BJ (cell line): ENCODE data around the gene HIP1. TPM values are rescaled to one million over a fixed set of nuclear protein-coding genes. Genes with fewer than 3 reads are reported as not detected.

Experiments
- CTCF ChIA-PET: fragments of 350-600 bp; formaldehyde crosslinking; extraction: SDS; loops from one replicate; lab custom pipeline; 2021; ENCODE audit warnings: antibody characterized with exemption, inconsistent platforms; lab: Yijun Ruan, JAX
- POLR2A ChIA-PET: fragments of 300-600 bp; sonication (Branson Sonifier 250); formaldehyde crosslinking; extraction: SDS; loops from one replicate; lab custom pipeline; 2021; ENCODE audit warnings: antibody characterized with exemption; lab: Charles Lee
- DNase-seq: peaks from one replicate; pipeline ENCODE4 v3.0.0-alpha.2; 2011; ENCODE audit warnings: low read depth
- H3K27me3 ChIP-seq: 2 replicates; pipeline ENCODE4 v1.6.0; 2011; ENCODE audit warnings: low read length; ENCODE audit not compliant: control insufficient read depth, insufficient read depth
- H3K36me3 ChIP-seq: 2 replicates; pipeline ENCODE4 v1.5.1; 2011; ENCODE audit warnings: low read length; ENCODE audit not compliant: control insufficient read depth, insufficient read depth
- H3K4me3 ChIP-seq: 2 replicates; pipeline ENCODE4 v1.5.1; 2011; ENCODE audit warnings: low read depth, mild to moderate bottlenecking, control low read depth, low read length
- polyA plus RNA-seq: library from polyadenylated mRNA; depleted of rRNA; stranded (reverse); fragments of >200 nt; gene quantifications from 2 replicates; pipeline ENCODE4 v1.2.3, GENCODE V29; 2011
- TF ChIP-seq, protein P1 (sequence below): IDR thresholded peaks from 2 replicates; pipeline ENCODE4 v1.5.1; 2011; ENCODE audit warnings: low read depth, mild to moderate bottlenecking, control low read depth, inconsistent platforms, low read length, moderate library complexity; ENCODE audit not compliant: insufficient read depth

The HIP1 gene
- polyA plus RNA-seq, 1 experiment, result 7.5 TPM

DNA sequence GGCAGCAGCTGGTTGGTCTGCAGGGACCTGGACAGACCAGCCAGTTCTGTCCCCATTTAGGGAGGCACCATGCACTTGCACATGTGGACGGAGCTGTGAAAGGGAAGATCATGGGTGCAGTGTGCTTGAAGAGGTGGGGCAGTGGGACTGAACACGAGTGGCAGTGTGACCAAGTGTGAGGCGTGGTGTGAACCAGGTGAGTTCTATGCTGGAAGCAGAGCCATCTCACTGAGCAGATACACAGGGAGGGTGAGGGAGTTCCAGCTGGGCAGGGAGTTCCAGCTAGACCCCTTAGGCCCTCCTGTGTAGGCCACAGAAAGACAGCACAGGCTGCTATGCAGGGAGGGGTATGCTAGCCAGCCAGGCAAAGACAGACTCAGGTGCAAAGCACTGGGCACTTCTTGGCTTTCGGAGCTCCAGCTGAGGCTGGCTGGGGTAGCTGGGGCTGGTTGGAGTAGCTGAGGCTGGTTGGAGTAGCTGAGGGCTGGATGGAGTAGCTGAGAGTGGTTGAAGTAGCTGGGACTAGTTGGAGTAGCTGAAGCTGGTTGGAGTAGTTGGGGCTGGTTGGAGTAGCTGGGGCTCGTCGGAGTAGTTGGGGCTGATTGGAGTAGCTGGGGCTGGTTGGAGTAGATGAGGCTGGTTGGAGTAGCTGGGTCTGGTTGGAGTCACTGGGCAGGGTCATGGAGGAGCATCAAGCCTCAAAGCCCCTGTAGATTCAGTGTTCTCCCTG, 90.9 kb downstream of the HIP1 start:
- TF ChIP-seq, protein P1, sequence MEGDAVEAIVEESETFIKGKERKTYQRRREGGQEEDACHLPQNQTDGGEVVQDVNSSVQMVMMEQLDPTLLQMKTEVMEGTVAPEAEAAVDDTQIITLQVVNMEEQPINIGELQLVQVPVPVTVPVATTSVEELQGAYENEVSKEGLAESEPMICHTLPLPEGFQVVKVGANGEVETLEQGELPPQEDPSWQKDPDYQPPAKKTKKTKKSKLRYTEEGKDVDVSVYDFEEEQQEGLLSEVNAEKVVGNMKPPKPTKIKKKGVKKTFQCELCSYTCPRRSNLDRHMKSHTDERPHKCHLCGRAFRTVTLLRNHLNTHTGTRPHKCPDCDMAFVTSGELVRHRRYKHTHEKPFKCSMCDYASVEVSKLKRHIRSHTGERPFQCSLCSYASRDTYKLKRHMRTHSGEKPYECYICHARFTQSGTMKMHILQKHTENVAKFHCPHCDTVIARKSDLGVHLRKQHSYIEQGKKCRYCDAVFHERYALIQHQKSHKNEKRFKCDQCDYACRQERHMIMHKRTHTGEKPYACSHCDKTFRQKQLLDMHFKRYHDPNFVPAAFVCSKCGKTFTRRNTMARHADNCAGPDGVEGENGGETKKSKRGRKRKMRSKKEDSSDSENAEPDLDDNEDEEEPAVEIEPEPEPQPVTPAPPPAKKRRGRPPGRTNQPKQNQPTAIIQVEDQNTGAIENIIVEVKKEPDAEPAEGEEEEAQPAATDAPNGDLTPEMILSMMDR, result no peak
- Histone ChIP-seq H3K27me3 (no peaks in the 10 kb centered on the region), H3K36me3 (no peaks in the 10 kb centered on the region), H3K4me3 (no peak overlapping the region)
- DNase-seq, result no peak
- ChIA-PET CTCF (interaction anchor here (1.0 kb wide), 1 partner anchor 10 kb away, joined by 5 read pairs; no protein-coding TSS in a partner anchor), POLR2A (no interaction called here)

DNA sequence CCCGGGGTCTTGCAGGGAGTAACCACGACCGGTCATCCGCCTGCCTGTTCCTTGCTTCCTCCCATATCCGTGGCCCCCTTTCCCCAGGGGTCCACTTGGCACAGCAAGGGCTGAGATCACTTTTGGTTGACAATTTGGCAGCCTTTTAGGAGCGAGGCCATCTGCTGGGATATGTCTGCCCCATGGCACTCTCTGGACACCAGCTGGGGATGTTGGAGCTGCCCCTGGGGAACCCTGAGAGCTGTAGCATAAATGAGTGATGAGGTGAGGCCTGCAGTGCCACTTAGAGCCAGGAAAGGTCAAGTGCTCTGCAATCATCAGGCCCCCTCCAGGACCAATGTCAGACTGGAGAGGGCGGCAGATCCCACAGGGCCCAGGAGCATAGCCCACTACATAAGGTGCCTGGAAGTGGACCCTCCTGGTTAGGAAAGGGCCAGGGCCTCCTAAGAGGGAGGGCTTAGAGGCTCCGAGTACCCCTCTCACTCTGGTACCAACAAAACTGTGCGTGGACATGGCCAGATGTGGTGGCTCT, 92.1 kb downstream of the HIP1 start:
- Histone ChIP-seq H3K36me3 (no peaks in the 10 kb centered on the region), H3K27me3 (no peaks in the 10 kb centered on the region), H3K4me3 (no peak overlapping the region)
- ChIA-PET CTCF (no interaction called here), POLR2A (no interaction called here)
- no peak for DNase-seq
- TF ChIP-seq, protein P1, result no peak

DNA sequence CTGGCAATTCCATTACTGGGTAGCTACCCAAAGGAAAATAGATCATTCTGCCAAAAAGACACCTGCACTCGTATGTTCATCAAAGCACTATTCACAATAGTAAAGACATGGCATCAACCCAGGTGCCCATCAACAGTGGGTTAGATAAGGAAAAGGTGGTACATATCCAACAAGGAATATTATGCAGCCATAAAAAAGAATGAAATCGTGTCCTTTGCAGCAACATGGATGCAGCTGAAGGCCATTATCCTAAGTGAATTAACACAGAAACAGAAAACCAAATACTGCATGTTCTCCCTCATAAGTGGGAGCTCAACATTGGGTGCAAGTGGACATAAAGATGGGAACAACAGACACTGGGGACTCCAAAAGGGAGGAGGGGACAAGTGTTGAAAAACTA, 93.2 kb downstream of the HIP1 start:
- no peak overlapping the region for H3K4me3 ChIP-seq
- ChIA-PET POLR2A (no interaction called here), CTCF (no interaction called here)
- H3K36me3 ChIP-seq, result no peaks in the 10 kb centered on the region
- no peaks in the 10 kb centered on the region for H3K27me3 ChIP-seq
- TF ChIP-seq, protein P1, result no peak
- DNase-seq, result no peak

DNA sequence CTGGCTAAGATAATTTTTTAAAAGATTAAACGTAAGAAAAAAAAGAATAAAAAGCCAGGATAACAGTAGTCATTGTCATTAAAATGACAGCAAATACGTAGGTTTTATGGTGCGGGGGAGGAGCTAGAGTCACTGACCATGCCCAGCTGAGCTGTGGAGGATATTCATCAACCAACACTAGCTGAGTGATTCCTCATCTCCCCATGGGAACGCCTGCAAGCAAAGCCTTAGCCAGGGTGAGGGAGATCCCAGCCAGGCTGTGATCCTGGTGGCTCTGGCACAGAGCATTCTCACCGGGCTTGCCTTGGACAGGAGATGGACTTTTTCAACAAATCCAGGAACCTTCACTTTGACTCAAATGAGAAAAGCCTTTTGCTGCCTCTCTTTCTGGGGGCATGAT, 94.2 kb downstream of the HIP1 start:
- DNase-seq, result no peak
- CTCF ChIA-PET, result interaction anchor here (1.2 kb wide), 1 partner anchor 95 kb away, joined by 3 read pairs; no protein-coding TSS in a partner anchor
- POLR2A ChIA-PET, result no interaction called here
- Histone ChIP-seq H3K4me3 (no peak overlapping the region), H3K27me3 (no peaks in the 10 kb centered on the region), H3K36me3 (no peaks in the 10 kb centered on the region)
- TF ChIP-seq, protein P1, result no peak

DNA sequence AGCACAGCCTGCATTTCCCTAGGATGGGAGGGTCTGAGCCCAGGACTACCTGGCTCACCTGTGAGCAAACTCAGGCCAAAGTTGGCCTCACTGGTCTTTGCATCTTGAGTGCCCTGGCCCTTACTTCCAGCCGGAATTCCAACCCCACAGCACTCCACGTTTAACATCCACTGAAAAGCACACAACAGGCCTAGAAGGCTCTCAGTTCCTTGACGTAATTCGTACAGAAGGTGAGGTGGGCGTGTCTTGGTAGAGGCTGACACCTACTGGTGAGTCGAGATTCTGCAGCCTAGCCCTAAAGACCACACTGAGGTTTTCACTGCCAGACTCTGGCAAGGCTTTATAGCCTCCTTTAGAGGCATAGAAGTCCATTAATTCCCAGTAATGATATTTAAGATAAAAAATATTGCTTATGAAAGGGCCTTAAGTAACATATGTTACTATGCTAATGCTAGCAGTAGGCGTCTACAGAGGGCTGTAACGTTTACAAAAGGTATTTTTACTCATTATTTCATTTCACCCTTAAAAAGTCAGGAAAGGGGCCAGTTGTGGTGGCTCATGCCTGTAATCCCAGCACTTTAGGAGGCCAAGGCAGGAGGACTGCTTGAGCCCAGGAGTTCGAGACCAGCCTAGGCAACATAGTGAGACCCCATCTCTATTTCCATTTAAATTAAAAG, 95.8 kb downstream of the HIP1 start:
- TF ChIP-seq, protein P1, result peak; percentile 71
- Histone ChIP-seq H3K36me3 (no peaks in the 10 kb centered on the region), H3K27me3 (no peaks in the 10 kb centered on the region), H3K4me3 (no peak overlapping the region)
- POLR2A ChIA-PET, result no interaction called here
- no peak for DNase-seq
- CTCF ChIA-PET, result interaction anchor here (1.1 kb wide), 1 partner anchor 9 kb away, joined by 5 read pairs; no protein-coding TSS in a partner anchor
